Left lung (tissue), 10 donors: ENCODE data around the gene PRSS56. TPM values are rescaled to one million over a fixed set of nuclear protein-coding genes. Genes with fewer than 3 reads are reported as not detected.

Source experiments
- ATAC-seq: fragments of 200-7000 bp; cut with Tn5 transposase; one replicate; pipeline ENCODE4 v1.9.1; 2020; ENCODE audit warnings: moderate library complexity
- DNase-seq, 4 donors: peaks; one replicate each; pipeline ENCODE4 v3.0.0-alpha.2; 2013 to 2020
- H3K27ac ChIP-seq, 2 donors: fragments of 200-600 bp; sonication (generic) in 1 of 2; one replicate each; pipeline versions ENCODE4 v1.5.0 to v1.8.0; 2020 to 2021
- H3K27me3 ChIP-seq, 2 donors: fragments of 200-600 bp; sonication (generic) in 1 of 2; one replicate each; pipeline versions ENCODE4 v1.5.0 to v1.8.0; 2020 to 2021
- H3K36me3 ChIP-seq, 2 donors: fragments of 200-600 bp; sonication (generic) in 1 of 2; one replicate each; pipeline versions ENCODE4 v1.5.0 to v1.8.0; 2020 to 2021
- H3K4me1 ChIP-seq, 2 donors: fragments of 200-600 bp; one replicate each; pipeline ENCODE4 v1.8.0; 2021
- H3K4me3 ChIP-seq, 2 donors: fragments of 200-600 bp; sonication (generic) in 1 of 2; one replicate each; pipeline versions ENCODE4 v1.5.0 to v1.8.0; 2020 to 2021; ENCODE audit warnings: mild to moderate bottlenecking in 1 of 2
- H3K9me3 ChIP-seq, 2 donors: fragments of 200-600 bp; sonication (generic) in 1 of 2; one replicate each; pipeline versions ENCODE4 v1.5.0 to v1.8.0; 2020 to 2021
- intact Hi-C, 2 donors: fragments of 100-400 bp; cut with DNase I; formaldehyde crosslinking; loops; one replicate each; pipeline versions ENCODE4 v1.11.2 to v1.14.2; 2022
- polyA plus RNA-seq, 6 donors: library from polyadenylated mRNA; unstranded; fragments of 120-200 nt; gene quantifications; one replicate each; pipeline ENCODE4 v1.2.1, GENCODE V29; 2013; ENCODE audit not compliant: insufficient read length in 6 of 6
- total RNA-seq, 2 donors: library from RNA; stranded (reverse); fragmentation: NEBNext Ultra II Directional; extraction: Animal tissue kit (Norgen Biotek cat#: 25700); gene quantifications; one replicate each; pipeline ENCODE4 v1.2.1, GENCODE V29; 2021
- TF ChIP-seq, protein P1 (sequence below), 2 donors: fragments of 200-600 bp; sonication (generic) in 1 of 2; IDR thresholded peaks; one replicate each; pipeline versions ENCODE4 v1.5.0 to v1.8.0; 2021; ENCODE audit warnings: antibody characterized with exemption in 2 of 2
- donor health status: DM: no; HTN: yes; CAD: no.
- donor health status: DM: no; HTN: no; CAD: no.

The PRSS56 gene
- total and polyA plus RNA-seq, 8 donors = not detected

DNA sequence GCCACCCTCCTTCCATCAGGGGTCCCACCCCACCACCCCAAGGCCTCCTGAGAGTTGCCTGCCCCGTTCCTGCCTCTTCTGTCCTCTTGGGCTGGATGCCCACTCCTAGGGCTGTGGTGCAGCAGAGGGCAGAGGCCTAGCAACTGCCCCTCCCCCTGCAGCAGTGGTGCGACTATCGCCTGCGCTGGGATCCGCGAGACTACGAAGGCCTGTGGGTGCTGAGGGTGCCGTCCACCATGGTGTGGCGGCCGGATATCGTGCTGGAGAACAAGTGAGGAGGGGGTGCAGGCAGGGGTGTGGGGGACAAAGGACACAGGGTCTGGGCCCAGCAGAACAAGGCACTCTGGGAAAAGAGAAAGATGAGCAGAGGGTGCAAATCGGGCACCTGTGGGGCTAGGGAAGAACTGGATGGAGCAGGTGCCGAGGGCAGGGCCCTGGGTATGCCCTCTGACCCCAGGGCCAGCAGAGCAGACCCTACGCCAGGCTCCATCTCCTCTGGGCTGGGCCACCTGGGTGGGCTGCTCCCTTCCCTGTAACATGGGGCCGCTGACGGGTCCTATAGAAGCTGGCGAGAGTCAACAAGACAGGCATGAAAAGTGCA lies 20.4 kb downstream of the PRSS56 start:
- Histone ChIP-seq H3K4me1 (peaks cover 0 to 11% of the 10 kb centered on the region in 2 donors), H3K4me3 (no peak overlapping the region), H3K36me3 (no peaks in the 10 kb centered on the region), H3K9me3 (peaks cover 0 to 6% of the 10 kb centered on the region in 2 donors), H3K27ac (no peak overlapping the region), H3K27me3 (peaks cover 0 to 48% of the 10 kb centered on the region in 2 donors)
- ATAC-seq (no peak), DNase-seq (no peak)
- TF ChIP-seq, protein P1, sequence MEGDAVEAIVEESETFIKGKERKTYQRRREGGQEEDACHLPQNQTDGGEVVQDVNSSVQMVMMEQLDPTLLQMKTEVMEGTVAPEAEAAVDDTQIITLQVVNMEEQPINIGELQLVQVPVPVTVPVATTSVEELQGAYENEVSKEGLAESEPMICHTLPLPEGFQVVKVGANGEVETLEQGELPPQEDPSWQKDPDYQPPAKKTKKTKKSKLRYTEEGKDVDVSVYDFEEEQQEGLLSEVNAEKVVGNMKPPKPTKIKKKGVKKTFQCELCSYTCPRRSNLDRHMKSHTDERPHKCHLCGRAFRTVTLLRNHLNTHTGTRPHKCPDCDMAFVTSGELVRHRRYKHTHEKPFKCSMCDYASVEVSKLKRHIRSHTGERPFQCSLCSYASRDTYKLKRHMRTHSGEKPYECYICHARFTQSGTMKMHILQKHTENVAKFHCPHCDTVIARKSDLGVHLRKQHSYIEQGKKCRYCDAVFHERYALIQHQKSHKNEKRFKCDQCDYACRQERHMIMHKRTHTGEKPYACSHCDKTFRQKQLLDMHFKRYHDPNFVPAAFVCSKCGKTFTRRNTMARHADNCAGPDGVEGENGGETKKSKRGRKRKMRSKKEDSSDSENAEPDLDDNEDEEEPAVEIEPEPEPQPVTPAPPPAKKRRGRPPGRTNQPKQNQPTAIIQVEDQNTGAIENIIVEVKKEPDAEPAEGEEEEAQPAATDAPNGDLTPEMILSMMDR (IDR thresholded peaks at IDR 0.05) = no peak
- intact Hi-C loops = no loop called here

DNA sequence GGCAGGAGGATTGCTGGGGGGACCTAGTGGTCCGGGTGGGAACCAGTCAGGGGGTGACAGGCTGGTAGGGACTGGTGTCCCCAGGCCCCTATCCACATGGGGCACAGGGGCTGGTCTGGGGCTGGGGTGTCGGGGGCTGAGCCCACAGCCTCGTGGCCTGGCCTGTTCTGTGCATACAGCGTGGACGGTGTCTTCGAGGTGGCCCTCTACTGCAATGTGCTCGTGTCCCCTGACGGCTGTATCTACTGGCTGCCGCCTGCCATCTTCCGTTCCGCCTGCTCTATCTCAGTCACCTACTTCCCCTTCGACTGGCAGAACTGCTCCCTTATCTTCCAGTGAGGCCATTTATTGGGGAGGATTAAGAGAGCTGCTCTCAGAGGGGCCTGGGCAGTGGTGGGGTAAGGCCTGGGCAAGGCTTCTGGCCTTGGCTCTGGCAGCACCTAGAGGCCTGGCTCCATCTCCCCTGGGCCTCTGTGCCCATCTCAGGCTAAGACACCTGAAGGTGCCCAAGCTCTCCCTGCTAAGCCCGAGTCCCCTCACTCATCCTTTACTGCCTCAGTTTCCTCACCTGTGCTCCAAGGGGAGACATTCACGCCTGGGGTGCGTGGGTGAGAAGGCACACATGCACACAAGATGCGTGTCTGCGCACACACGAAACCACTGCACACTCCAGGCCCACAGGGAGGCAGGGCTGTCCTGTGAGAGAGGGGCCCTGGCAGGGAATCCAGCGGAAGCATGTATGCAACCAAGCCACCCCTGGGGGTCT lies 21.2 kb downstream of the PRSS56 start:
- H3K27me3 ChIP-seq = peaks cover 0 to 43% of the 10 kb centered on the region in 2 donors
- ATAC-seq (no peak), DNase-seq (peak in 1 of 4 donors; percentile 24)
- TF ChIP-seq, protein P1 (IDR thresholded peaks at IDR 0.05) = no peak
- peaks cover 0 to under 1% of the 10 kb centered on the region in 2 donors for H3K9me3 ChIP-seq
- no peak overlapping the region for H3K4me3 ChIP-seq
- no peaks in the 10 kb centered on the region for H3K36me3 ChIP-seq
- intact Hi-C loops = no loop called here
- no peak overlapping the region for H3K27ac ChIP-seq
- H3K4me1 ChIP-seq = peaks cover 0 to 18% of the 10 kb centered on the region in 2 donors

DNA sequence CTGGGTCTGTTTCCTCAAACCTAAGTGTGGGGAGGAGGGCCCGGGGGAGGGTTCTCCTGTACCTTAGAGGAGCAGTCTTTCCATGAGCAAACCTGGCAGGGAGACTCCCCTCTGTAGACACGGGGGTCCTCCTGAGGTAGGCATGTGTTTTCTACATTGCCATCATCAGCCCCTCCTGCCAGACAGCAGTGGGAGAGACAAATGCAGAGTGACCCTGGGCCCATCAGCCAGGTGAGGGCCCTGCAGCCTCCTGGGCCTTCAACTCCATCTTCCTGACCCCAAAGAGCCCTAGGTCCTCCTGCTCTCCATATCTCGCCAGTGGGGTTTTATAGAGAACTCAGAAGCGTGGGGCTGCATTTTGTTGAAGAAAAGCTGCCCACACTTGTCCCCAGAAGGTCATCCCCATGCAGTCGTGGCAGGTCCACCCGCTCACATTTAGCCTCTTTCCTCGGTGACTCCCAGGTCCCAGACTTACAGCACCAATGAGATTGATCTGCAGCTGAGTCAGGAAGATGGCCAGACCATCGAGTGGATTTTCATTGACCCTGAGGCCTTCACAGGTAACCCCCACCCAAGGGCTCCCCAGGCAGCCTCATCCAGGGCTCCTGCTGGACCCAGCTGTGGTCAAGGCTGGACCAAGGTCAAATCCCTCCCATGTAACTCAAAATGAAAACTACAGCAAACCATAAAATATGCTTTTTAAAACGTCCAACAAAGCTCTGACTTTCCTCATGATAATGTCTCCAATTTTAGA lies 21.9 kb downstream of the PRSS56 start:
- Histone ChIP-seq H3K27ac (no peak overlapping the region), H3K27me3 (peaks cover 0 to 39% of the 10 kb centered on the region in 2 donors), H3K36me3 (no peaks in the 10 kb centered on the region), H3K4me3 (no peak overlapping the region), H3K4me1 (peaks cover 0 to 20% of the 10 kb centered on the region in 2 donors), H3K9me3 (no peaks in the 10 kb centered on the region)
- ATAC-seq (no peak), DNase-seq (peak in 1 of 4 donors; percentile 31)
- intact Hi-C loops = no loop called here
- TF ChIP-seq, protein P1 (IDR thresholded peaks at IDR 0.05) = no peak

DNA sequence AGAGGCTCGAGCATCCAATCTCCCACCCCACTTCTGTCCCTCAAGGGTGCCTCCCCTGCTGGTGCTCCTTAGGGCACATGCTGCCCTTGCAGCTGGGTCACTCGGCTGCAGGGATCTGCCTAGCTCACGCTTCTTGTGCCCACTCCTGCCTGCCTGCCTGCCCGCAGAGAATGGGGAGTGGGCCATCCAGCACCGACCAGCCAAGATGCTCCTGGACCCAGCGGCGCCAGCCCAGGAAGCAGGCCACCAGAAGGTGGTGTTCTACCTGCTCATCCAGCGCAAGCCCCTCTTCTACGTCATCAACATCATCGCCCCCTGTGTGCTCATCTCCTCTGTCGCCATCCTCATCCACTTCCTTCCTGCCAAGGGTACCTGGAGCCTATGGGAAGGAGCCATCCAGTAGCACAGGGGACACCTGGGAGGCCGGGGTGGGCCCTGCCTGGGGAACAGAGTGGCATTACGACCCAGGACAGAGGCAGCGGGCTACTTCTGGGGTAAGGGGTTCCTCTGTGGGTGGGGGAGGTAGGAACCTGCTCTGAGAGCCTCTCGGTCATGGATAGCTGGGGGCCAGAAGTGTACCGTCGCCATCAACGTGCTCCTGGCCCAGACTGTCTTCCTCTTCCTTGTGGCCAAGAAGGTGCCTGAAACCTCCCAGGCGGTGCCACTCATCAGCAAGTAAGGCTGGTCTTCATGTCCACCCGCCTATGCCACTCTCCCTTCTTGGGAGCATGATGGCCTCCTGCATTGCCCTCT lies 22.7 kb downstream of the PRSS56 start:
- peaks cover 0 to 20% of the 10 kb centered on the region in 2 donors for H3K4me1 ChIP-seq
- H3K27ac ChIP-seq = no peak overlapping the region
- no peaks in the 10 kb centered on the region for H3K36me3 ChIP-seq
- DNase-seq = peak in 1 of 4 donors; percentile 59
- no peaks in the 10 kb centered on the region for H3K9me3 ChIP-seq
- ATAC-seq = no peak
- H3K27me3 ChIP-seq = peaks cover 0 to 32% of the 10 kb centered on the region in 2 donors
- intact Hi-C loops = no loop called here
- H3K4me3 ChIP-seq = no peak overlapping the region
- TF ChIP-seq, protein P1 (IDR thresholded peaks at IDR 0.05) = no peak
